ENCODE results near the gene TRIM3. TPM values are rescaled to one million over a fixed set of nuclear protein-coding genes. Genes with fewer than 3 reads are reported as not detected.

The TRIM3 gene
- total RNA-seq, 1 experiment from 2014 or later: 20.3 TPM

Other genes with a start within 250 kb of the TRIM3 start
- gene FHIP1B, start 239.3 kb downstream of the TRIM3 start, total RNA-seq (2014; rRNA removed): 23.3 and 30.4 TPM in 2 replicates
- 0.51 TPM in 1 of 2 replicates, not detected in the other for gene CNGA4, start 234.9 kb downstream of the TRIM3 start, total RNA-seq (2014; rRNA removed)
- gene CCKBR, start 214.1 kb downstream of the TRIM3 start, total RNA-seq (2014; rRNA removed): not detected in 2 replicates
- gene CAVIN3, start 153.4 kb downstream of the TRIM3 start, total RNA-seq (2014; rRNA removed): not detected in 2 replicates
- gene SMPD1, start 83.5 kb downstream of the TRIM3 start, total RNA-seq (2014; rRNA removed): 12.1 and 12.9 TPM in 2 replicates
- 17.5 and 24.7 TPM in 2 replicates for gene APBB1, start 54.8 kb downstream of the TRIM3 start, total RNA-seq (2014; rRNA removed)
- 1.6 TPM in 1 of 2 replicates, not detected in the other for gene HPX, start 33.0 kb downstream of the TRIM3 start, total RNA-seq (2014; rRNA removed)
- gene ARFIP2, start 7.4 kb upstream of the TRIM3 start, total RNA-seq (2014; rRNA removed): 57.2 and 65.2 TPM in 2 replicates
- 25.5 and 26.4 TPM in 2 replicates for gene TIMM10B, start 7.6 kb upstream of the TRIM3 start, total RNA-seq (2014; rRNA removed)
- 9.3 and 14.5 TPM in 2 replicates for gene DNHD1, start 23.3 kb upstream of the TRIM3 start, total RNA-seq (2014; rRNA removed)
- 15.1 and 16.9 TPM in 2 replicates for gene RRP8, start 129.7 kb upstream of the TRIM3 start, total RNA-seq (2014; rRNA removed)
- 73.0 and 73.9 TPM in 2 replicates for gene ILK, start 129.8 kb upstream of the TRIM3 start, total RNA-seq (2014; rRNA removed)
- gene TAF10, start 138.3 kb upstream of the TRIM3 start, total RNA-seq (2014; rRNA removed): 102 and 128 TPM in 2 replicates
- gene TPP1, start 145.5 kb upstream of the TRIM3 start, total RNA-seq (2014; rRNA removed): 21.6 and 48.3 TPM in 2 replicates
- gene DCHS1, start 181.9 kb upstream of the TRIM3 start, total RNA-seq (2014; rRNA removed): under 0.01 TPM in 1 of 2 replicates, not detected in the other
- gene MRPL17, start 209.4 kb upstream of the TRIM3 start, total RNA-seq (2014; rRNA removed): 72.5 and 78.1 TPM in 2 replicates

Measured in PC-3 (cell line).